ENCODE measurements around the gene PTH1R.

DNA sequence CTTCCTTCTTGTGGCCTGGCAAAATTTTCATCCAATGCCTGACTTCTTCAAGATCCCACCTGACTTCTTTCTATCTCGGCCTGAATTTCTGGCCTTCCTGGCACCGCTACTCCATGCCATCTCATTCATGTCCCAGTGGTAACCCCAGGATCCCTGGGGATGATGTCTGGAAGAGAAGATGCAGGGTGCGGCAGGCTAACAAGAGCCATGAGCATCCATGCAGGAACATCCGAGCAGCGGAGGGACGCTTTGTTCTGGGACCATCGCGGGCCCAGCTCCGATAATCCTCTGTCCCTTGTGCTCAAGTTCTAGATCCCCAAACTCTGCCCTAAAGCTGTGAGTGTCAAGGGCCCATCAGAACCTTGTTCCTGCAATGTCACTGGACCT is 25.2 kb upstream of the PTH1R start:
- TF ChIP-seq FOXA1 (IDR thresholded peaks at IDR 0.05) (no peak), SP1 (IDR thresholded peaks at IDR 0.05) (no peak), SUZ12 (IDR thresholded peaks at IDR 0.05) (no peak), L3MBTL2 (conservative IDR thresholded peaks at IDR 0.05) (no peak), HDGF (IDR thresholded peaks at IDR 0.05; ENCODE audit: borderline replicate concordance) (no peak), PKNOX1 (IDR thresholded peaks at IDR 0.05) (no peak), LEF1 (IDR thresholded peaks at IDR 0.05; ENCODE audit: borderline replicate concordance) (no peak), ZNF384 (IDR thresholded peaks at IDR 0.05) (no peak), FOXK2 (IDR thresholded peaks at IDR 0.05) (no peak), TARDBP (IDR thresholded peaks at IDR 0.05) (no peak), BHLHE40 (IDR thresholded peaks at IDR 0.05; ENCODE audit: borderline replicate concordance) (no peak), ARNT (IDR thresholded peaks at IDR 0.05) (no peak)
